Panc1 (cell line): ENCODE data around the gene SMNDC1. TPM values are rescaled to one million over a fixed set of nuclear protein-coding genes. Genes with fewer than 3 reads are reported as not detected.
A peak's percentile ranks its signal among the peaks of the same experiment; 100 is the strongest.

Experiments used
- ATAC-seq: fragments of 200-7000 bp; cut with Tn5 transposase; 2 replicates; pipeline ENCODE4 v1.9.1; 2020; ENCODE audit warnings: mild to moderate bottlenecking, moderate library complexity
- BruUV-seq: library from RNA; stranded (reverse); fragments of 400-500 nt; replicated peaks from 2 replicates; lab custom pipeline; 2021; lab: Mats Ljungman, UMichigan
- CTCF ChIA-PET: fragments of 300-600 bp; sonication (Branson Sonifier 250); formaldehyde crosslinking; loops from one replicate; lab custom pipeline; 2022; ENCODE audit warnings: antibody characterized with exemption; lab: Charles Lee
- POLR2A ChIA-PET: fragments of 300-600 bp; sonication (Branson Sonifier 250); formaldehyde crosslinking; loops from one replicate; lab custom pipeline; 2022; ENCODE audit warnings: antibody characterized with exemption; lab: Charles Lee
- DNase-seq: peaks from one replicate; pipeline ENCODE4 v3.0.0-alpha.2; 2010; ENCODE audit warnings: low read depth, low spot score
- H3K27ac ChIP-seq: 2 replicates; pipeline ENCODE4 v1.5.1; 2011; ENCODE audit warnings: mild to moderate bottlenecking, low read length, inconsistent platforms
- H3K27me3 ChIP-seq: fragments of 200-500 bp; sonication (Bioruptor generic); 2 replicates; pipeline ENCODE4 v1.6.0; 2014; ENCODE audit warnings: low read length, inconsistent platforms; ENCODE audit not compliant: control insufficient read depth, insufficient read depth
- H3K36me3 ChIP-seq: fragments of 200-500 bp; sonication (Bioruptor generic); 2 replicates; pipeline ENCODE4 v1.5.1; 2014; ENCODE audit warnings: inconsistent platforms, mild to moderate bottlenecking, low read length, moderate library complexity; ENCODE audit not compliant: control insufficient read depth, insufficient read depth
- H3K4me1 ChIP-seq: 2 replicates; pipeline ENCODE4 v1.5.1; 2011; ENCODE audit warnings: inconsistent platforms, mild to moderate bottlenecking, low read length, moderate library complexity; ENCODE audit not compliant: control insufficient read depth, insufficient read depth
- H3K4me3 ChIP-seq, 2 experiments: 2 replicates each; pipeline ENCODE4 v1.5.1; 2011 to 2012; ENCODE audit warnings: low read depth in 2 of 2, low read length in 2 of 2, mild to moderate bottlenecking in 2 of 2, inconsistent platforms in 1 of 2, moderate library complexity in 1 of 2
- H3K9me3 ChIP-seq: fragments of 200-500 bp; sonication (Bioruptor generic); 2 replicates; pipeline ENCODE4 v1.5.1; 2014; ENCODE audit warnings: low read depth, mild to moderate bottlenecking, inconsistent platforms, low read length, moderate library complexity; ENCODE audit not compliant: control insufficient read depth, insufficient read depth
- POLR2AphosphoS5 ChIP-seq: IDR thresholded peaks from 2 replicates; pipeline ENCODE4 v1.6.1; 2012; ENCODE audit warnings: mild to moderate bottlenecking, low read depth, low read length, moderate library complexity
- SIN3A ChIP-seq: IDR thresholded peaks from 2 replicates; pipeline ENCODE4 v1.6.1; 2012; ENCODE audit warnings: low read depth, mild to moderate bottlenecking, low read length, moderate library complexity, borderline replicate concordance; ENCODE audit not compliant: insufficient read depth
- TCF7L2 ChIP-seq: IDR thresholded peaks from 2 replicates; pipeline ENCODE4 v1.6.1; 2011; ENCODE audit warnings: mild to moderate bottlenecking, low read depth, low read length, inconsistent platforms
- in situ Hi-C: cut with HindIII; loops from 2 replicates; pipeline ENCODE4 v1.10.0; 2016; ENCODE audit warnings: low sequenced_read_pairs, low pct_unique_long_range_greater_than_20kb
- intact Hi-C: fragments of 100-400 bp; cut with micrococcal nuclease; formaldehyde crosslinking; loops from one replicate; pipeline ENCODE4 v1.10.0; 2022; ENCODE audit not compliant: unreplicated experiment
- total RNA-seq: library from RNA; stranded (reverse); gene quantifications from one replicate; pipeline ENCODE4 v1.2.1, GENCODE V29; 2021; ENCODE audit not compliant: unreplicated experiment
- TF ChIP-seq, protein P1 (sequence below): fragments of 450-650 bp; IDR thresholded peaks from 2 replicates; pipeline ENCODE4 v1.5.1; 2017; ENCODE audit warnings: mild to moderate bottlenecking
- TF ChIP-seq, protein P2 (sequence below), 2 experiments: IDR thresholded peaks; 2 replicates each; pipeline ENCODE4 v1.6.1; 2011 to 2012; ENCODE audit warnings: low read depth in 2 of 2, control low read depth in 1 of 2, low read length in 1 of 2, mild to moderate bottlenecking in 1 of 2, moderate library complexity in 1 of 2; ENCODE audit not compliant: insufficient read depth in 1 of 2

Gene SMNDC1
- total RNA-seq, 1 experiment from 2014 or later, result 62.2 TPM

DNA sequence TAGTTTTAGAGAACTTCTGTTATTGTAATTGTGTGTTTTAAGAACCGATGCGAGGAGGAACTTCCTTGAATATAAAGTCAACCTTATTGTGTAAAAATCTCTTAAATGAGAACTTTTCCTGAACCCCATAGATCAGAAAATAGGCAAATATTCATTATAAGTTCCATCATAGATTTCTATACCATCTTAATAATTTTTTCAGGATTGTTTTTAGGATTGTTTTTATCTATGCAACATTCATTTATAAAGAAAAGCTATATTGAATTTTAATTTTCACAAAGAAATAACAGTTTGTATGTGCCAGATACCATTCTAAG, 1.7 kb upstream of the SMNDC1 start:
- in situ Hi-C loops, result no loop called here
- Histone ChIP-seq H3K36me3 (peaks cover 29% of the 10 kb centered on the region), H3K4me3 (peak overlapping the region in 1 of 2 experiments; percentile 98; a peak in 3 of 4 replicates), H3K27me3 (no peaks in the 10 kb centered on the region), H3K9me3 (no peaks in the 10 kb centered on the region), H3K27ac (peak overlapping the region; percentile 96), H3K4me1 (peaks cover 22% of the 10 kb centered on the region)
- ATAC-seq (no peak), DNase-seq (no peak)
- ChIA-PET CTCF (interaction anchor here (0.5 to 1.6 kb wide), 2 partner anchors 48 to 302 kb away, joined by 3 to 9 read pairs; no protein-coding TSS in a partner anchor), POLR2A (interaction anchor here (0.6 kb wide), 1 partner anchor 368 kb away, joined by 3 read pairs; no protein-coding TSS in a partner anchor)
- BruUV-seq, result no TSS peak
- intact Hi-C loops, result loop anchor here (1.0 to 5.0 kb wide), 2 partner anchors 241 to 586 kb away; no protein-coding TSS in a partner anchor
- TF ChIP-seq POLR2AphosphoS5 (no peak), SIN3A (no peak), TCF7L2 (no peak)
- TF ChIP-seq, protein P1, sequence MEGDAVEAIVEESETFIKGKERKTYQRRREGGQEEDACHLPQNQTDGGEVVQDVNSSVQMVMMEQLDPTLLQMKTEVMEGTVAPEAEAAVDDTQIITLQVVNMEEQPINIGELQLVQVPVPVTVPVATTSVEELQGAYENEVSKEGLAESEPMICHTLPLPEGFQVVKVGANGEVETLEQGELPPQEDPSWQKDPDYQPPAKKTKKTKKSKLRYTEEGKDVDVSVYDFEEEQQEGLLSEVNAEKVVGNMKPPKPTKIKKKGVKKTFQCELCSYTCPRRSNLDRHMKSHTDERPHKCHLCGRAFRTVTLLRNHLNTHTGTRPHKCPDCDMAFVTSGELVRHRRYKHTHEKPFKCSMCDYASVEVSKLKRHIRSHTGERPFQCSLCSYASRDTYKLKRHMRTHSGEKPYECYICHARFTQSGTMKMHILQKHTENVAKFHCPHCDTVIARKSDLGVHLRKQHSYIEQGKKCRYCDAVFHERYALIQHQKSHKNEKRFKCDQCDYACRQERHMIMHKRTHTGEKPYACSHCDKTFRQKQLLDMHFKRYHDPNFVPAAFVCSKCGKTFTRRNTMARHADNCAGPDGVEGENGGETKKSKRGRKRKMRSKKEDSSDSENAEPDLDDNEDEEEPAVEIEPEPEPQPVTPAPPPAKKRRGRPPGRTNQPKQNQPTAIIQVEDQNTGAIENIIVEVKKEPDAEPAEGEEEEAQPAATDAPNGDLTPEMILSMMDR, result peak; percentile 57
- TF ChIP-seq, protein P2, sequence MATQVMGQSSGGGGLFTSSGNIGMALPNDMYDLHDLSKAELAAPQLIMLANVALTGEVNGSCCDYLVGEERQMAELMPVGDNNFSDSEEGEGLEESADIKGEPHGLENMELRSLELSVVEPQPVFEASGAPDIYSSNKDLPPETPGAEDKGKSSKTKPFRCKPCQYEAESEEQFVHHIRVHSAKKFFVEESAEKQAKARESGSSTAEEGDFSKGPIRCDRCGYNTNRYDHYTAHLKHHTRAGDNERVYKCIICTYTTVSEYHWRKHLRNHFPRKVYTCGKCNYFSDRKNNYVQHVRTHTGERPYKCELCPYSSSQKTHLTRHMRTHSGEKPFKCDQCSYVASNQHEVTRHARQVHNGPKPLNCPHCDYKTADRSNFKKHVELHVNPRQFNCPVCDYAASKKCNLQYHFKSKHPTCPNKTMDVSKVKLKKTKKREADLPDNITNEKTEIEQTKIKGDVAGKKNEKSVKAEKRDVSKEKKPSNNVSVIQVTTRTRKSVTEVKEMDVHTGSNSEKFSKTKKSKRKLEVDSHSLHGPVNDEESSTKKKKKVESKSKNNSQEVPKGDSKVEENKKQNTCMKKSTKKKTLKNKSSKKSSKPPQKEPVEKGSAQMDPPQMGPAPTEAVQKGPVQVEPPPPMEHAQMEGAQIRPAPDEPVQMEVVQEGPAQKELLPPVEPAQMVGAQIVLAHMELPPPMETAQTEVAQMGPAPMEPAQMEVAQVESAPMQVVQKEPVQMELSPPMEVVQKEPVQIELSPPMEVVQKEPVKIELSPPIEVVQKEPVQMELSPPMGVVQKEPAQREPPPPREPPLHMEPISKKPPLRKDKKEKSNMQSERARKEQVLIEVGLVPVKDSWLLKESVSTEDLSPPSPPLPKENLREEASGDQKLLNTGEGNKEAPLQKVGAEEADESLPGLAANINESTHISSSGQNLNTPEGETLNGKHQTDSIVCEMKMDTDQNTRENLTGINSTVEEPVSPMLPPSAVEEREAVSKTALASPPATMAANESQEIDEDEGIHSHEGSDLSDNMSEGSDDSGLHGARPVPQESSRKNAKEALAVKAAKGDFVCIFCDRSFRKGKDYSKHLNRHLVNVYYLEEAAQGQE (IDR thresholded peaks at IDR 0.05; ENCODE audit: insufficient read depth in 1 of 2, low read depth in 2 of 2, low read length in 1 of 2), result no peak

GRCh38 chr10:110305767-110306451, 1.2 kb upstream of the SMNDC1 start:
- intact Hi-C loops, result loop anchor here (1.0 to 5.0 kb wide), 2 partner anchors 241 to 586 kb away; no protein-coding TSS in a partner anchor
- Histone ChIP-seq H3K9me3 (no peaks in the 10 kb centered on the region), H3K27me3 (no peaks in the 10 kb centered on the region), H3K4me3 (peak overlapping the region; percentile 97 to 98), H3K36me3 (peaks cover 34% of the 10 kb centered on the region), H3K27ac (peak overlapping the region; percentile 96), H3K4me1 (peaks cover 22% of the 10 kb centered on the region)
- BruUV-seq, result no TSS peak
- in situ Hi-C loops, result no loop called here
- CTCF ChIA-PET, result interaction anchor here (0.6 to 1.6 kb wide), 7 partner anchors 79 to 304 kb away, joined by 3 to 11 read pairs (median 4); no protein-coding TSS in a partner anchor
- TF ChIP-seq, protein P1, result peak; percentile 84
- TF ChIP-seq, protein P2 (IDR thresholded peaks at IDR 0.05; ENCODE audit: insufficient read depth in 1 of 2, low read depth in 2 of 2, low read length in 1 of 2), result no peak
- DNase-seq (peak; percentile 84), ATAC-seq (peak; percentile 62)
- POLR2A ChIA-PET, result interaction anchor here (0.6 kb wide), 1 partner anchor 369 kb away, joined by 3 read pairs; no protein-coding TSS in a partner anchor
